Measurements from ENCODE around the gene IFNGR1.
"Not testable (repeated sequence)": the region's sequence is repeated elsewhere in the genome, so short reads cannot be mapped to it uniquely, and the experiment has no call there.

Gene IFNGR1

GRCh38 chr6:137235686-137236085 lies 16.5 kb upstream of the IFNGR1 start:
- no peak for DNase-seq

- peak; percentile 26 for DNase-seq
Observed at GRCh38 chr6:137233911-137234863, 15.0 kb upstream of the IFNGR1 start.

GRCh38 chr6:137231895-137232294 lies 12.7 kb upstream of the IFNGR1 start:
- DNase-seq = no peak

- DNase-seq = no peak
Observed at GRCh38 chr6:137230956-137231555, 11.9 kb upstream of the IFNGR1 start.

- no peak for DNase-seq
Observed at GRCh38 chr6:137230547-137230946, 11.4 kb upstream of the IFNGR1 start.

- no peak for DNase-seq
Observed at GRCh38 chr6:137229075-137229759, 10.0 kb upstream of the IFNGR1 start.

GRCh38 chr6:137227871-137228302 lies 8.7 kb upstream of the IFNGR1 start:
- no peak for DNase-seq

GRCh38 chr6:137226697-137227096 lies 7.5 kb upstream of the IFNGR1 start:
- no peak for DNase-seq

GRCh38 chr6:137224799-137225198 lies 5.6 kb upstream of the IFNGR1 start:
- peak; percentile 63 for DNase-seq

GRCh38 chr6:137223370-137224131 lies 4.4 kb upstream of the IFNGR1 start:
- peak; percentile 50 for DNase-seq

GRCh38 chr6:137222381-137222780 lies 3.2 kb upstream of the IFNGR1 start:
- DNase-seq = peak; percentile 37

GRCh38 chr6:137219664-137220252 lies 573 bp upstream of the IFNGR1 start:
- no peak for DNase-seq

GRCh38 chr6:137218473-137218916 lies 690 bp downstream of the IFNGR1 start:
- DNase-seq = peak; percentile 78

GRCh38 chr6:137217801-137218472 lies 1.2 kb downstream of the IFNGR1 start:
- peak; percentile 57 for DNase-seq

GRCh38 chr6:137216875-137217553 lies 2.2 kb downstream of the IFNGR1 start:
- DNase-seq = no peak

GRCh38 chr6:137216106-137216505 lies 3.1 kb downstream of the IFNGR1 start:
- DNase-seq = no peak

GRCh38 chr6:137215630-137216029 lies 3.6 kb downstream of the IFNGR1 start:
- not testable (repeated sequence) for DNase-seq

GRCh38 chr6:137214931-137215330 lies 4.3 kb downstream of the IFNGR1 start:
- no peak for DNase-seq

- no peak for DNase-seq
Observed at GRCh38 chr6:137213813-137214212, 5.4 kb downstream of the IFNGR1 start.

- DNase-seq = no peak
Observed at GRCh38 chr6:137213331-137213740, 5.8 kb downstream of the IFNGR1 start.

GRCh38 chr6:137211910-137212309 lies 7.3 kb downstream of the IFNGR1 start:
- no peak for DNase-seq

All from CD4-positive, alpha-beta T cell treated with Interleukin-15 for 1 hour (primary cell).